Retinal pigment epithelial cell (primary cell): ENCODE data around the gene FGF22.

Source experiments
- DNase-seq: peaks from one replicate; pipeline ENCODE4 v3.0.0-alpha.2; 2010; ENCODE audit warnings: low read depth
- H3K4me3 ChIP-seq: 2 replicates; pipeline ENCODE4 v1.5.1; 2011; ENCODE audit warnings: mild to moderate bottlenecking, low read length, control low read depth, moderate library complexity
- TF ChIP-seq, protein P1 (sequence below): conservative IDR thresholded peaks from 2 replicates; pipeline ENCODE4 v1.5.1; 2011; ENCODE audit warnings: low read depth, low read length, control low read depth, inconsistent platforms

The FGF22 gene

DNA sequence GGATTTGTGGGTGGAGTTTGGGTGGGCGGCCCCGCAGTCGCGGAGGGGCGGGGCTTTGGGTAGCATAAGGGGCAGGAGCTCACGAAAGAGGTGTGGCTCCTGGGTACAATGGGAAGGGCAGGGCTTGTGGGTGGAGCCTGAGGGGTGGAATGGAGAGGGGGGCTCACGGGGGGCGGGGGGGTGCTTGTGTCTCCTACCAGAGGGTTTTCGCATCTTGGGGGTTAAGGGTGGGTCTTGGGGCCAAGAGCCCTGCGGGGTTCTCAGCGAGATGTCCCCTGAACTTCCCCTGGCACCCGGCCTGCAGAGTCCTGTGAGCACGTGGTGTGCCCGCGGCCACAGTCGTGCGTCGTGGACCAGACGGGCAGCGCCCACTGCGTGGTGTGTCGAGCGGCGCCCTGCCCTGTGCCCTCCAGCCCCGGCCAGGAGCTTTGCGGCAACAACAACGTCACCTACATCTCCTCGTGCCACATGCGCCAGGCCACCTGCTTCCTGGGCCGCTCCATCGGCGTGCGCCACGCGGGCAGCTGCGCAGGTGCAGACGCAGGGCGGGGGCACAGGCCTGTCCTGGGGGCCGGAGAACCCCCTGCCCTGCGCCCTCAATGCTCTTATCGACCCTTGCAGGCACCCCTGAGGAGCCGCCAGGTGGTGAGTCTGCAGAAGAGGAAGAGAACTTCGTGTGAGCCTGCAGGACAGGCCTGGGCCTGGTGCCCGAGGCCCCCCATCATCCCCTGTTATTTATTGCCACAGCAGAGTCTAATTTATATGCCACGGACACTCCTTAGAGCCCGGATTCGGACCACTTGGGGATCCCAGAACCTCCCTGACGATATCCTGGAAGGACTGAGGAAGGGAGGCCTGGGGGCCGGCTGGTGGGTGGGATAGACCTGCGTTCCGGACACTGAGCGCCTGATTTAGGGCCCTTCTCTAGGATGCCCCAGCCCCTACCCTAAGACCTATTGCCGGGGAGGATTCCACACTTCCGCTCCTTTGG, 41.6 kb downstream of the FGF22 start:
- no peak for DNase-seq
- TF ChIP-seq, protein P1, sequence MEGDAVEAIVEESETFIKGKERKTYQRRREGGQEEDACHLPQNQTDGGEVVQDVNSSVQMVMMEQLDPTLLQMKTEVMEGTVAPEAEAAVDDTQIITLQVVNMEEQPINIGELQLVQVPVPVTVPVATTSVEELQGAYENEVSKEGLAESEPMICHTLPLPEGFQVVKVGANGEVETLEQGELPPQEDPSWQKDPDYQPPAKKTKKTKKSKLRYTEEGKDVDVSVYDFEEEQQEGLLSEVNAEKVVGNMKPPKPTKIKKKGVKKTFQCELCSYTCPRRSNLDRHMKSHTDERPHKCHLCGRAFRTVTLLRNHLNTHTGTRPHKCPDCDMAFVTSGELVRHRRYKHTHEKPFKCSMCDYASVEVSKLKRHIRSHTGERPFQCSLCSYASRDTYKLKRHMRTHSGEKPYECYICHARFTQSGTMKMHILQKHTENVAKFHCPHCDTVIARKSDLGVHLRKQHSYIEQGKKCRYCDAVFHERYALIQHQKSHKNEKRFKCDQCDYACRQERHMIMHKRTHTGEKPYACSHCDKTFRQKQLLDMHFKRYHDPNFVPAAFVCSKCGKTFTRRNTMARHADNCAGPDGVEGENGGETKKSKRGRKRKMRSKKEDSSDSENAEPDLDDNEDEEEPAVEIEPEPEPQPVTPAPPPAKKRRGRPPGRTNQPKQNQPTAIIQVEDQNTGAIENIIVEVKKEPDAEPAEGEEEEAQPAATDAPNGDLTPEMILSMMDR: no peak
- H3K4me3 ChIP-seq: no peak overlapping the region

DNA sequence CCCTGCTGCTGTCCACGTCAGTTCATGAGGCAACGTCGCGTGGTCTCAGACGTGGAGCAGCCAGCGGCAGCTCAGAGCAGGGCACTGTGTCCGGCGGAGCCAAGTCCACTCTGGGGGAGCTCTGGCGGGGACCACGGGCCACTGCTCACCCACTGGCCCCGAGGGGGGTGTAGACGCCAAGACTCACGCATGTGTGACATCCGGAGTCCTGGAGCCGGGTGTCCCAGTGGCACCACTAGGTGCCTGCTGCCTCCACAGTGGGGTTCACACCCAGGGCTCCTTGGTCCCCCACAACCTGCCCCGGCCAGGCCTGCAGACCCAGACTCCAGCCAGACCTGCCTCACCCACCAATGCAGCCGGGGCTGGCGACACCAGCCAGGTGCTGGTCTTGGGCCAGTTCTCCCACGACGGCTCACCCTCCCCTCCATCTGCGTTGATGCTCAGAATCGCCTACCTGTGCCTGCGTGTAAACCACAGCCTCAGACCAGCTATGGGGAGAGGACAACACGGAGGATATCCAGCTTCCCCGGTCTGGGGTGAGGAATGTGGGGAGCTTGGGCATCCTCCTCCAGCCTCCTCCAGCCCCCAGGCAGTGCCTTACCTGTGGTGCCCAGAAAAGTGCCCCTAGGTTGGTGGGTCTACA, 43.1 kb downstream of the FGF22 start:
- DNase-seq: no peak
- TF ChIP-seq, protein P1: no peak
- no peak overlapping the region for H3K4me3 ChIP-seq

DNA sequence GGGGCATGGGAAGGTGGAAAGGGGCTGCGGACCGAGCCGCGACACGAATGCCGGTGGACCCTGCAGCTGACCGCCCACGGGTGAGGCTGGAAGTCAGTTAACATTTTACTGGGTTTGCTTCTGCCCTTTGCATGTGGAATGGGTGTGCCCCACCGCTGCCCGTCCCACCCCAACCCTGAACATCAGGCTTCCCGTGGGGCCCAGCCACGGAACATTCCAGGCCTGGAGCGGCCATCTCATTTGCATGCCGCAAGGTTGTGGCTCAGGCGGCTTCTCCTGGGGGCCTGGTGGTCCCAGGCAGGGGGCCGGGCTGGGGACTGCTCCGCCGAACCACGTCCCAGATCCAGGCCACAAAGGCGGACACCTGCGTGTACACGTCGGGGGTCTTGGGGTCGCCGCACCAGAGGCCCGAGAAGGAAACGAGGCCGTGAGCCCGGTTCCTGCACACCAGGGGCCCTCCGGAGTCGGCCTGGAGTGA, 45.8 kb downstream of the FGF22 start:
- TF ChIP-seq, protein P1: no peak

DNA sequence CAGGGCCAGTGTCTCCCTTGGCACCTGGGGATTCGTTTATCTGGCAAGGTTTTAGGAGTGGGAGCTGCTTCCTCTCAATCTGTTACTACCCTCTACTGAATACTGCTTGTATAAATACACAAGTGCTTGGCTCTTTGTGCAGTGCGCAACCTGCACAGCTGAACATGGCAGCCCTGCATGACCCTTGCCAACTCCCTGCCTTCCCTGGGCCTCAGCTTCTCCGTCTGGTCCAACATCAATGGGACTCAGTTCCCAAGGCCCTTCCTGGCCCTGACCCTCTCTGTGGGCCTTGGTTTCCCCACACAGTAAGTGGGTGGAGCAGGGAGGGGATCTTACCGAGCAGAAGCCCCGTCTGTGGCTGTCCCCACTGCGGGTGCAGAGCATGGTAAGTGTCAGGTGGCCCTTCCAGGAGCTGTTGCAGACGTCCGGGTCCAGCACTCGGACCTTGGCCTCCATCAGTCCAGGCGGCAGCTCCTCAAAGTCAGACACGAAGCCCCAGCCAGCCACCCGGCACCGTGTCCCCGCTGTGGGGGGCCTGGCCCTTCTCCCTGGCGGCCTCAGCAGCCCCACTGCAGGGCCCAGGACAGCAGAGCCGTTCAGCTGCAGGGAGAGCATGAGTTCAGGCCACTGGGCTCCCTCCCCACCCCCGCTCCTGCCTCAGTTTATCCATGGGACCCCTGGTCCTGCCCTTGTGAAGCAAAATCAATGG, 47.1 kb downstream of the FGF22 start:
- no peak overlapping the region for H3K4me3 ChIP-seq
- TF ChIP-seq, protein P1: no peak
- DNase-seq: no peak

More for the DNA sequence above, 45.8 kb downstream of the FGF22 start:
- no peak overlapping the region for H3K4me3 ChIP-seq
- no peak for DNase-seq

DNA sequence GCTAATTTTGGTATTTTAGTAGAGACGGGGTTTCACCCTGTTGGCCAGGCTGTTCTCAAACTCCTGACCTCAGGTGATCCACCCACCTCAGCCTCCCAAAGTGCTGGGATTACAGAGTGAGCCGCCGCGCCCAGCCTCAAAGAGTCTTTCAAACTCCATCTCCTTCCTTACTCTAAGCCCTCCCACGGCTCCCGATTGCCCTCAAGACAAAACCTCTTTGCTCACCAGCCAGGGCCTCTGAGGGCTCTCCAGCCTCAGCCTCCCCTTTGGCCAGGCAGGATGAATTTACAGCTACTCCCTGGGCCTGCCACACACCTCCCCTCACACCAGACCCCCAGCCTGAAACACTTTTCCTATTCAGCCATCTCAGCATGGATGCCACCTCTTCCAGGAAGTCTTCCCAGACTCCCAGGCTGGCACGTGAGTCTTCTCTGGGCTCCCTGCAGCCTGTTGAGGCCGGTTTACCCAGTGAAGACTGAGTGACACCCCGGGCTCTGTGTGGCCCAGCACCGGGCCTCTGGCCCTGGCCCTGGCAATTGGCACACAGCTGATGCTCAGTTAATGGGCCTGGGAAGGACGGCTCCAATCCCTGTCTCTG, 48.0 kb downstream of the FGF22 start:
- no peak overlapping the region for H3K4me3 ChIP-seq
- TF ChIP-seq, protein P1: no peak
- no peak for DNase-seq

DNA sequence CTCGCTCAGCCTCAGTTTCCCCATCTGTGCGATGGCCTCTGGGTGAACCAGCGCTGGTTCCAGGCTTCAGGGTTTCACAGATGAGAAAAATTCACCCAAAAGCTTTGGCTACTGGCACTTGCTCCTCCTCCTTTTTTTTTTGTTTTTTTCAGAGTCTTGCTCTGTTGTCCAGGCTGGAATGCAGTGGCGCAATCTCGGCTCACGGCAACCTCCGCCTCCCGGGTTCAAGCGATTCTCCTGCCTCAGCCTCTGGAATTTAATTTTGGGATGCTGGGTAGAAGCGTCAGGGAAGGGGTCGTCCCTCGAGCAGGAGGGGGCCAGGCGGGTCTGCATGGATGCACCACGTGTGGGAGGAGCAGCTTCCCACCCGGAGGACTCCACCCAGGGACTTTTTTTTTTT, 48.5 kb downstream of the FGF22 start:
- TF ChIP-seq, protein P1: no peak
- H3K4me3 ChIP-seq: no peak overlapping the region
- no peak for DNase-seq
